D721Med (cell line): ENCODE data around the gene LEMD2.

Experiments
- DNase-seq: peaks from one replicate; pipeline ENCODE4 v3.0.0; 2011; ENCODE audit warnings: low spot score; ENCODE audit not compliant: insufficient read length
- FAIRE-seq: peaks from 2 replicates; lab custom pipeline; 2011; peaks lifted over from hg19 to GRCh38; lab: Jason Lieb, UNC
- TF ChIP-seq, protein P1 (sequence below): IDR thresholded peaks from 2 replicates; pipeline ENCODE4 v1.5.1; 2012; ENCODE audit warnings: mild to moderate bottlenecking, control low read depth; ENCODE audit not compliant: insufficient read depth; ENCODE audit errors: missing control alignments

LEMD2 gene

DNA sequence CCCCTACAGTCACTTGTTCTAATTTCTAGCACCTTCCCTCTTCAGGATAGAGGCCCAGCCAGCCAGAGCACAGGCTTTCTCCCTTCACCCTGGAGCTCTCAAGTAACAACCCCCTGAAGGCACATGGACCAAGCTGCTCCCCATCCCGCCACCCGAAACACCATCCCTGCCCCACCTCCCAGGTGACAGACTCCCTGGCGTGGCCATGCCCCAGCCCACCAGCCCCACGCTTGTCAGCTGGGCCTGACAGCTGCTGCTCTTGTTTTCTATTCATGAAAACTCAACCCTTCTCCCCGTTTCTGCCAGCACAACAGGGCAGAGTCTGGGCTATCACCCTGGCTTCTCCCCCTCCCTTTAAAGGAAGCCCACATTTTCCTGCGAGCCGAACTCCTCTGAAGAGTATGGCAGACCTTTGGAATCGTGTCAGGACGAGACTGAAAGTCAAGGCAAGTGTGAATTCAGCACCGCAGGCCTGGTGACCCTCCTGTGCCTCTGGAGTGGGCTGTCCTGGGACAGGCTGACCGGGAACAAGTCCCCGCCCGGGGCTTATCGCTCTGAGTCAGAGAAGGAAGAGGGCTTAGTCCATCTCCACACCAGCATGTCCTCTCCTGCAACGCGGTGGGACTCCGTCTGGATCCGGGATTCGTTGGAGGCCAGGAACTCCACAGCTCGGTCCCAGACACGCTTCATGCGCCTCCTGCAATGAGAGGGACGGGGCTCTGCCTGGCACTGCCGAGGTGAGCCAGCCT lies 16.7 kb downstream of the LEMD2 start:
- TF ChIP-seq, protein P1, sequence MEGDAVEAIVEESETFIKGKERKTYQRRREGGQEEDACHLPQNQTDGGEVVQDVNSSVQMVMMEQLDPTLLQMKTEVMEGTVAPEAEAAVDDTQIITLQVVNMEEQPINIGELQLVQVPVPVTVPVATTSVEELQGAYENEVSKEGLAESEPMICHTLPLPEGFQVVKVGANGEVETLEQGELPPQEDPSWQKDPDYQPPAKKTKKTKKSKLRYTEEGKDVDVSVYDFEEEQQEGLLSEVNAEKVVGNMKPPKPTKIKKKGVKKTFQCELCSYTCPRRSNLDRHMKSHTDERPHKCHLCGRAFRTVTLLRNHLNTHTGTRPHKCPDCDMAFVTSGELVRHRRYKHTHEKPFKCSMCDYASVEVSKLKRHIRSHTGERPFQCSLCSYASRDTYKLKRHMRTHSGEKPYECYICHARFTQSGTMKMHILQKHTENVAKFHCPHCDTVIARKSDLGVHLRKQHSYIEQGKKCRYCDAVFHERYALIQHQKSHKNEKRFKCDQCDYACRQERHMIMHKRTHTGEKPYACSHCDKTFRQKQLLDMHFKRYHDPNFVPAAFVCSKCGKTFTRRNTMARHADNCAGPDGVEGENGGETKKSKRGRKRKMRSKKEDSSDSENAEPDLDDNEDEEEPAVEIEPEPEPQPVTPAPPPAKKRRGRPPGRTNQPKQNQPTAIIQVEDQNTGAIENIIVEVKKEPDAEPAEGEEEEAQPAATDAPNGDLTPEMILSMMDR: no peak
- FAIRE-seq (no peak), DNase-seq (no peak)

DNA sequence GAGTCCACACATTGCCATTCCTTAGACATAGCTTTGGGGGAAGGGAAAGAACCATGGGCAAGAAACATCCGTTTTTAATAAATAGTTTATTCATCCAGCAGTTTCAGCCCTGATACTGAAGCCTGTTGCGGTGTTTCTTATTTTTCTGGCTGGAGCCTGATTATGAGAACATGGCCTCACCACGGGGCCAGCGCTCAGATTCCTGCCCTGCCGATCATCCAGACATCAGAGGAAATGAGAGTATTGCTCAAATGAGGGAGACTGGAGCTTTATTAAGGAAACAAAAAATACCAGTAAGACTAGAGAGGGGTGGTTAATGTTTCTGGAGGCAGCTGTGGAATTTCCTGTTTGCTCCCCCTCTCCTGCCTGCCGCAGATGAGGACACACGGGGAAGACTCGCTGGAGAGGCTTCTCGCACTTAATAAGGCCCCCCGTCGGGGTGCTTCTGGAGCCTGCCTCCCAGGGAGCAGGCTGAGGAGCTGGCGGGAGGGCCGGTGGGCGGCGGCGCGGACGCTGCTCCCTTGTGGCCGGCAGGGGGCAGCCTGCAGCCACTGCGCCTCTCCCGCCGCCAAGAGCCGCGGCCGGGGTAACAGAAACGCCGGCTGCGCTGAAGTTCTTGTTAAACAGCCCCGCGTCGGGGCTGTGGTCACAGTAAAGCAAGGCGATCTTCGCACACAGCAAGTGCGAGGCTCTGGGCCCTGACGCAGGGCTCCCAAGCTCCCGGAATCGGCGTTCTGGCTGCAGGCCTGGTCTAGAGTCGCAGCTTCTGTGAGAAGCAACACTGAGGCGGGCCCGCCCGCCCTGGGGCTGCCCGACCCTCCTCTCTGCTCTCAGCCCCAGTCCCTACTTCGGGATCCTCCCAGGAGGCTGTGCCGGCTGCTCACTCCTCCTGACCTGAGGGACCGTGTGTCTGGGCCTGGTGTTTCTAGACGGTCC lies 17.5 kb downstream of the LEMD2 start:
- FAIRE-seq (no peak), DNase-seq (peak; percentile 65)
- TF ChIP-seq, protein P1: peak; percentile 74

DNA sequence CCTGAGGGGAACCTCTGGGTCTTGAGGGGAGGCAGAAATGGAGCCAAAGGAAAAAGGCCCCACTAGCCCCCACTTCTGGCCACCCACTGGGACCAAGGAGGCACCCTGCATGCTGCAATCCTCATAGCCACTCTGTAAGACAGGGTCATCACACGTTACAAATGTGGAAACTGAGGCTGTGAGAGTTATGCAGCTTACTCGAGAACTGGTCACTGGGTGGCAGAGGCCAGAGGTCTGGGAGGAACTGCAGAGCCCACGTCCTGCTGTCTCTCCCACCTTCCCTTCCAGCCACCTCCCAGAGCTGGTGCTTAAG lies 18.1 kb downstream of the LEMD2 start:
- no peak for FAIRE-seq
- DNase-seq: no peak
- TF ChIP-seq, protein P1: no peak

DNA sequence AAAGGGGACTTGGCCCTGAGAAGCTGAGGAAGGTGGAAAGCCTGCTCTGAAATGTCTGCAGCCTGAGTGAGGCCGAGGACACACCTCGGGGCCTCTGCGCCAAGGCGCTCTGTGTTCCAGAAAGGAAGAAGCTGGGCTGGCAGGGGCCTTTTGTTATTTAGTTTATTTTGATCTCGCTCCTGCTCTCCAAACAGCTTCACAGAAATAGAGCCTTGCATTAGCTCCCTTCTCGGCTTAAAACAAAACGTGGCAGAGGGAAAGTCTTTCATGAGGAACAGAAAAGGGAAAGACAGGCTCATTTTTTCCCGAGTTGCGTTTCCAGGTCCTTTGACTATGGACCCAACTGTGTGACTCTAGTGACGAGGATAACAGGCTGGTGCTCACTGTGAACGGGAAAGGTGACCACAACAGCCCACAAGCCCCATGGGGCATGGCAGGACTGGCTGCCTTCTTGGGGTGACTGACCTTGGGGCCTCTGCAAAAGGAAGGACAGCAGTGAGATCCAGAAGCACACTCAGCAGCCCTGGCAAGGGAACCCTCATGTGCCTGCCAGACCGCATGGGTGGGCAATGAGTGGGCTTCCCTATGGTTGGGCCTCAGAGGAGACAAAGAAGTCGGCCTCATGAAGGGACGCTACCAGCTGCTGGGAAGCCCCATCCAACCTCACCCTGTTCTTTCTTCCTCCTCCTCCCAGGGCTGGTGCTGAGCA lies 18.7 kb downstream of the LEMD2 start:
- DNase-seq (no peak), FAIRE-seq (no peak)
- TF ChIP-seq, protein P1: no peak

DNA sequence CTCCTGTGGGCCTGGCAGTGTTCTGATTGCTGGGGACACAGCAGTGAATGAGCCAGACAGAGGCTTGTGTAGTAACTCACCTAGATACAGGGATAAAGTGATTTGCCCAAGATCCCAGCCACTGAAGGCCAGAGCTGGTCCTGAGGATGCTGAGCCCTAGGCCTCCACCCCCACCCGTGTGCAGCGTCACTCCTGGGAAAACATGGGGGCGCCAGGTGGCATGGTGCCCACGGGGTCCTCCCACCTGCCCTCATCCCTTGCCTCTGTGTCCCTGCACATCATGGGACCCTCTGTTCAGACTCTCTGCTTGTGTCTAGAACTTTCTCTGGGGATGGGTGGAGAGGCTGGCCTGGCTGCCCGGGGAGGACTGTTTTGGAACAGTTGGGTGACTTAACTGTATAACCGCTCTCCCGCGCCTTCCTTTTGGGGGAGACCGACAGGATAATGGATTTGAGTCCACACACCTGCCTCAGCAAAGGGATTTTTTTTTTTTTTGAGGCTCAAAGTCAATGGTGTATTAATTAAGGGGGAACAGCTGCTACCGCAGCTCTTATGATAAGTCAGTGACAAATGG lies 19.6 kb downstream of the LEMD2 start:
- no peak for DNase-seq
- TF ChIP-seq, protein P1: no peak
- FAIRE-seq: no peak

DNA sequence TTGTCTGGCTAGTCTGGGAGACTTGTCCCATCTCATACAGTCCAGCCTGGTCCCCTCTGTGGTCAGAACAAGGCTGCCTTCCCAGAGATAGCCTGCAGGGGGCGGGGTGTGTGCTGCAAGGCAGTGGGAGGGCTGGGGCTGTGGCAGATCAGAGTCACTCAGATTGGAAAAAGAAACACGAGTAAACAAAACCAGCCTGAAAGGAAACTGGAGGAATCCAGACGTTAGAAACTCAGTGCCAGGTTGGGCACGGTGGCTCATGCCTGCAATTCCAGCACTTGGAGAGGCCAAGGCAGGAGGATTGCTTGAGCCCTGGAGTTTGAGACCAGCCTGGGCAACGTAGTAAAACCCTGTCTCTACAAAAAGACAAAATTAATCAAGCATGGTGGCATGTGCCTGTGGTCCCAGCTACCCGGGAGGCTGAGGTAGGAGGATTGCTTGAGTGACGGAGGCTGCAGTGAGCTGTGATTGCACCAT lies 20.2 kb downstream of the LEMD2 start:
- FAIRE-seq (no peak), DNase-seq (no peak)
- TF ChIP-seq, protein P1: peak; percentile 70
